Endothelial cell of umbilical vein (primary cell): ENCODE results near the gene DACT2. TPM values are rescaled to one million over a fixed set of nuclear protein-coding genes. Genes with fewer than 3 reads are reported as not detected.

Experiments used
- BruUV-seq: library from RNA; stranded (reverse); fragments of 400-500 nt; replicated peaks from 2 replicates; lab custom pipeline; 2021; lab: Mats Ljungman, UMichigan
- CTCF ChIA-PET: fragments of 300-600, 350-600 bp; sonication (Branson Sonifier 250); formaldehyde crosslinking; loops from one replicate; lab custom pipeline; 2021; ENCODE audit warnings: antibody characterized with exemption, inconsistent platforms; lab: Charles Lee
- POLR2A ChIA-PET: fragments of 300-600, 350-600 bp; sonication (Branson Sonifier 250); formaldehyde crosslinking; loops from one replicate; lab custom pipeline; 2021; ENCODE audit warnings: antibody characterized with exemption, inconsistent platforms; lab: Charles Lee
- DNase-seq: peaks from one replicate; pipeline ENCODE4 v3.0.0-alpha.2; 2011; ENCODE audit warnings: low read depth, low spot score
- FAIRE-seq: peaks from 2 replicates; lab custom pipeline; 2011; peaks lifted over from hg19 to GRCh38; lab: Jason Lieb, UNC
- H2AFZ ChIP-seq: 2 replicates; pipeline ENCODE4 v1.6.0; 2012; ENCODE audit warnings: low read depth, low read length, control low read depth, inconsistent platforms
- H3K27ac ChIP-seq: 2 replicates; pipeline ENCODE4 v1.5.1; 2011; ENCODE audit warnings: low read depth, mild to moderate bottlenecking, control low read depth, low read length, moderate library complexity; ENCODE audit not compliant: insufficient read depth
- H3K27me3 ChIP-seq, 2 experiments: 2 replicates each; pipeline versions ENCODE4 v1.6.0 to v1.6.1; 2011; ENCODE audit warnings: low read length in 2 of 2, mixed read lengths in 1 of 2; ENCODE audit not compliant: control insufficient read depth in 2 of 2, insufficient read depth in 2 of 2
- H3K36me3 ChIP-seq, 2 experiments: 2 replicates in 1 of 2; 3 replicates in 1 of 2; pipeline ENCODE4 v1.5.1; 2011; ENCODE audit warnings: low read length in 2 of 2, mild to moderate bottlenecking in 1 of 2, moderate library complexity in 1 of 2; ENCODE audit not compliant: control insufficient read depth in 2 of 2, insufficient read depth in 2 of 2; ENCODE audit errors: extremely low read depth in 1 of 2
- H3K4me1 ChIP-seq: 3 replicates; pipeline ENCODE4 v1.5.1; 2011; ENCODE audit warnings: mild to moderate bottlenecking, low read length; ENCODE audit not compliant: control insufficient read depth, insufficient read depth; ENCODE audit errors: extremely low read depth
- H3K4me2 ChIP-seq: 2 replicates; pipeline ENCODE4 v1.6.1; 2011; ENCODE audit warnings: low read length, control low read depth, mixed read lengths; ENCODE audit not compliant: insufficient read depth
- H3K4me3 ChIP-seq, 3 experiments: fragments of 200-600 bp in 1 of 3; sonication (generic), shearing (Covaris generic) in 1 of 3; replicated peaks in 1 of 3; 2 replicates each; pipeline ENCODE4 v1.5.1; 2011 to 2016; ENCODE audit warnings: control low read depth in 3 of 3, low read length in 3 of 3, mild to moderate bottlenecking in 2 of 3, inconsistent platforms in 1 of 3, low read depth in 1 of 3, moderate library complexity in 1 of 3; ENCODE audit not compliant: insufficient read depth in 1 of 3
- H3K79me2 ChIP-seq: 2 replicates; pipeline ENCODE4 v1.6.0; 2012; ENCODE audit warnings: low read length, inconsistent platforms; ENCODE audit not compliant: control insufficient read depth, insufficient read depth
- H3K9ac ChIP-seq: replicated peaks from 2 replicates; pipeline ENCODE3; 2011; ENCODE audit warnings: low read length, control low read depth; ENCODE audit not compliant: insufficient read depth; ENCODE audit errors: extremely low read depth
- H3K9me1 ChIP-seq: replicated peaks from 3 replicates; pipeline ENCODE4 v1.6.0; 2011; ENCODE audit warnings: mild to moderate bottlenecking, low read length; ENCODE audit not compliant: control insufficient read depth, insufficient read depth; ENCODE audit errors: extremely low read depth
- H3K9me3 ChIP-seq: replicated peaks from 2 replicates; pipeline ENCODE4 v1.5.1; 2012; ENCODE audit warnings: low read length, inconsistent platforms; ENCODE audit not compliant: control insufficient read depth, insufficient read depth
- H4K20me1 ChIP-seq: replicated peaks from 2 replicates; pipeline ENCODE3; 2011; ENCODE audit warnings: mild to moderate bottlenecking, low read length; ENCODE audit not compliant: control insufficient read depth, insufficient read depth; ENCODE audit errors: extremely low read depth
- CTCF ChIP-seq, 2 donors: IDR thresholded peaks; 1 replicate in 1 of 2; 2 replicates in 1 of 2; pipeline ENCODE4 v1.5.1; 2011; ENCODE audit warnings: low read length in 2 of 2, mild to moderate bottlenecking in 2 of 2, moderate library complexity in 2 of 2, control low read depth in 1 of 2, inconsistent platforms in 1 of 2, low read depth in 1 of 2; ENCODE audit not compliant: insufficient read depth in 1 of 2; ENCODE audit errors: extremely low read depth in 1 of 2
- EZH2 ChIP-seq: IDR thresholded peaks from 2 replicates; pipeline ENCODE4 v1.6.1; 2012; ENCODE audit warnings: borderline replicate concordance, low read depth, mild to moderate bottlenecking, moderate library complexity, low read length, inconsistent platforms; ENCODE audit not compliant: severe bottlenecking
- FOS ChIP-seq: IDR thresholded peaks from 2 replicates; pipeline ENCODE4 v1.6.1; 2011; ENCODE audit warnings: mild to moderate bottlenecking, low read length, moderate library complexity, borderline replicate concordance; ENCODE audit not compliant: insufficient read depth
- GATA2 ChIP-seq: IDR thresholded peaks from 2 replicates; pipeline ENCODE4 v1.7.0; 2011; ENCODE audit warnings: low read depth, mild to moderate bottlenecking, moderate library complexity, mixed read lengths, low read length; ENCODE audit not compliant: insufficient read length, insufficient read depth
- JUN ChIP-seq: IDR thresholded peaks from 2 replicates; pipeline ENCODE4 v1.6.1; 2011; ENCODE audit warnings: borderline replicate concordance, low read depth; ENCODE audit not compliant: insufficient read length, insufficient read depth
- POLR2A ChIP-seq: IDR thresholded peaks from 2 replicates; pipeline ENCODE4 v1.6.1; 2012; ENCODE audit warnings: low read depth, mild to moderate bottlenecking, control low read depth, low read length
- POLR2AphosphoS5 ChIP-seq: IDR thresholded peaks from 2 replicates; pipeline ENCODE4 v1.6.1; 2012; ENCODE audit warnings: low read depth, mild to moderate bottlenecking, control low read depth, low read length, moderate library complexity; ENCODE audit not compliant: insufficient read depth
- dilution Hi-C: fragments of 300-500 bp; cut with MboI; formaldehyde crosslinking; loops from one replicate; pipeline ENCODE4 v1.15.0; 2019; ENCODE audit warnings: low sequenced_read_pairs; ENCODE audit not compliant: extremely low pct_ligation_motif_present
- intact Hi-C: fragments of 100-400 bp; cut with micrococcal nuclease; formaldehyde crosslinking; loops from one replicate; pipeline ENCODE4 v1.10.0; 2022
- polyA plus RNA-seq, 4 experiments: library from polyadenylated mRNA; depleted of rRNA in 3 of 4; stranded (reverse) in 3 of 4; unstranded in 1 of 4; fragments of >200 nt; gene quantifications; 2 replicates each; pipeline versions ENCODE4 v1.2.1 to v1.2.3, GENCODE V29; 2011 to 2012; ENCODE audit warnings: missing spikeins in 1 of 4
- total RNA-seq: library from RNA; stranded (reverse); gene quantifications from 2 replicates; pipeline ENCODE4 v1.2.3, GENCODE V29; 2021

The DACT2 gene
- total and polyA plus RNA-seq, 2 donors (not counting 3 experiments of a cell fraction or from before 2014, with no cell fraction given), result not detected

- Histone ChIP-seq H3K27me3 (no peaks in the 10 kb centered on the region), H2AFZ (no peak overlapping the region), H3K9ac (no peak overlapping the region), H3K27ac (no peak overlapping the region), H3K9me1 (no peaks in the 10 kb centered on the region), H3K4me1 (no peaks in the 10 kb centered on the region), H3K36me3 (no peaks in the 10 kb centered on the region), H3K79me2 (no peaks in the 10 kb centered on the region), H4K20me1 (no peaks in the 10 kb centered on the region), H3K4me3 (no peak overlapping the region), H3K9me3 (no peaks in the 10 kb centered on the region), H3K4me2 (no peak overlapping the region)
- no TSS peak for BruUV-seq
- TF ChIP-seq CTCF (IDR thresholded peaks at IDR 0.05; ENCODE audit: extremely low read depth in 1 of 2, insufficient read depth in 1 of 2, low read depth in 1 of 2, low read length in 2 of 2) (no peak), EZH2 (no peak), JUN (no peak), GATA2 (no peak), FOS (no peak), POLR2A (no peak), POLR2AphosphoS5 (no peak)
- ChIA-PET POLR2A (no interaction called here), CTCF (no interaction called here)
- dilution Hi-C loops, result no loop called here
- intact Hi-C loops, result no loop called here
- FAIRE-seq (no peak), DNase-seq (no peak)
Measured at GRCh38 chr6:168283686-168284025, 35.9 kb downstream of the DACT2 start.
